Kidney (tissue), 14 donors: ENCODE measurements around the gene COL6A5. TPM values are rescaled to one million over a fixed set of nuclear protein-coding genes. Genes with fewer than 3 reads are reported as not detected.

ENCODE experiments used
- DNase-seq, 5 donors: peaks; one replicate each; pipeline ENCODE4 v3.0.0-alpha.2; 2013 to 2020
- FAIRE-seq: peaks from 2 replicates; lab custom pipeline; 2012; peaks lifted over from hg19 to GRCh38; lab: Jason Lieb, UNC
- H3K27ac ChIP-seq, 2 donors: one replicate each; pipeline ENCODE4 v1.7.0; 2013; ENCODE audit warnings: low read depth in 2 of 2, low read length in 2 of 2, inconsistent platforms in 1 of 2
- H3K27me3 ChIP-seq: one replicate; pipeline ENCODE4 v1.7.1; 2013; ENCODE audit warnings: low read length, inconsistent platforms; ENCODE audit not compliant: control insufficient read depth, insufficient read depth
- H3K36me3 ChIP-seq, 3 donors: one replicate each; pipeline versions ENCODE4 v1.7.0 to v1.7.1; 2013; ENCODE audit warnings: low read length in 3 of 3, control low read depth in 1 of 3, inconsistent platforms in 1 of 3; ENCODE audit not compliant: insufficient read depth in 3 of 3, control insufficient read depth in 2 of 3
- H3K4me1 ChIP-seq, 3 donors: one replicate each; pipeline versions ENCODE4 v1.7.0 to v1.7.1; 2013; ENCODE audit warnings: low read length in 3 of 3, inconsistent platforms in 1 of 3, low read depth in 1 of 3; ENCODE audit not compliant: control insufficient read depth in 2 of 3, insufficient read depth in 2 of 3
- H3K4me3 ChIP-seq, 3 donors: one replicate each; pipeline versions ENCODE4 v1.7.0 to v1.8.1; 2013; ENCODE audit warnings: low read length in 3 of 3, control low read depth in 1 of 3, inconsistent platforms in 1 of 3
- H3K9ac ChIP-seq, 3 donors: one replicate each; pipeline versions ENCODE4 v1.7.0 to v1.7.1; 2013; ENCODE audit warnings: low read length in 3 of 3, control low read depth in 1 of 3, inconsistent platforms in 1 of 3
- H3K9me3 ChIP-seq, 3 donors: one replicate each; pipeline versions ENCODE4 v1.7.0 to v1.7.1; 2013; ENCODE audit warnings: low read length in 3 of 3, control low read depth in 1 of 3, inconsistent platforms in 1 of 3; ENCODE audit not compliant: control insufficient read depth in 2 of 3, insufficient read depth in 1 of 3
- intact Hi-C: fragments of 100-400 bp; cut with DNase I; formaldehyde crosslinking; loops from one replicate; pipeline ENCODE4 v1.11.1; 2022
- polyA plus RNA-seq: library from polyadenylated mRNA; stranded (reverse); fragments of 350-450 nt; fragmentation: Illumina TruSeq; extraction: RNeasy Lipid Tissue Mini Kit (QIAGEN cat#74804); gene quantifications from one replicate; pipeline ENCODE4 v1.2.3, GENCODE V29; 2014; ENCODE audit warnings: low read depth, low replicate concordance; ENCODE audit not compliant: insufficient read depth
- total RNA-seq: library from RNA; stranded (reverse); fragmentation: NEBNext Ultra II Directional; extraction: Animal tissue kit (Norgen Biotek cat#: 25700); gene quantifications from one replicate; pipeline ENCODE4 v1.2.1, GENCODE V29; 2021
- TF ChIP-seq, protein P1 (sequence below): IDR thresholded peaks from 3 replicates; pipeline ENCODE4 v1.5.1; 2012; ENCODE audit warnings: mild to moderate bottlenecking, moderate library complexity, borderline replicate concordance; ENCODE audit not compliant: insufficient read depth; ENCODE audit errors: extremely low read depth
- donor health status: control.
- donor health status: control.
- donor health status: control.
- donor health status: control.
- donor health status: control.
- donor health status: DM: yes; HTN: yes; CAD: no.
- donor health status: Normal renal cell carcinoma (clear cell type).

The COL6A5 gene
- total and polyA plus RNA-seq, 2 donors from 2014 or later = 0.41 TPM; not detected in 1

DNA sequence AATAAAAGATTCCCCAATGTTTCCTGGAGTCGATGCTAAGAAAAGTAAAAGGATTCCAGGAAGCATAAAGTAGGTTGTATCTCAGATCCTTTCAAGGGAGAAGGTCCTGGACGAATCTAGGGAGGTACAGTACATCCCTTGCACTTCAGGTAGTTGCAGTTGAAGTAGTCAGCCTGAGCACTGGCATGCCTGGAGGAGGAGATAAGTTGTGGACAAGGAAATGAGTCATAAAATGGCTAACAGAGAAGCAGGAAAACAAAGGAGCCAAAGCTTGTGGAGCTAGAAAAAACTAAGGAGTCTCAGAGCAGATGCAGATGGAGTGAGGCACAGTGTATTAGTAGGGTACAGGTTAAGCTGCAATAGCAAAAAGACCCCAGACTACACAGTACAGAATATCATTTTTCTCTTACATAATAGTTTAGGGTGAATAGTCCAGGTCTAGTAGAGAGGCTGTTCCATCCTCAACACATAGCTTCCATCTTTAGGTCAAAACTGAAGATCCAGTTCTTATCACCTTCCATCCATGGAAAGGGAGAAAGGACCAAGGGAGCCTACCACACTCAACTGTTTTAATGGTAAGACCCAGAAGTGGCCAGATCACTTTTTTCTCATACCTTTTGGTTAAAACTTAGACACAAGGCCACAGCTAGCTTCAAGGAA is 41.3 kb downstream of the COL6A5 start:
- H3K36me3 ChIP-seq = no peaks in the 10 kb centered on the region
- no peak overlapping the region for H3K27ac ChIP-seq
- TF ChIP-seq, protein P1, sequence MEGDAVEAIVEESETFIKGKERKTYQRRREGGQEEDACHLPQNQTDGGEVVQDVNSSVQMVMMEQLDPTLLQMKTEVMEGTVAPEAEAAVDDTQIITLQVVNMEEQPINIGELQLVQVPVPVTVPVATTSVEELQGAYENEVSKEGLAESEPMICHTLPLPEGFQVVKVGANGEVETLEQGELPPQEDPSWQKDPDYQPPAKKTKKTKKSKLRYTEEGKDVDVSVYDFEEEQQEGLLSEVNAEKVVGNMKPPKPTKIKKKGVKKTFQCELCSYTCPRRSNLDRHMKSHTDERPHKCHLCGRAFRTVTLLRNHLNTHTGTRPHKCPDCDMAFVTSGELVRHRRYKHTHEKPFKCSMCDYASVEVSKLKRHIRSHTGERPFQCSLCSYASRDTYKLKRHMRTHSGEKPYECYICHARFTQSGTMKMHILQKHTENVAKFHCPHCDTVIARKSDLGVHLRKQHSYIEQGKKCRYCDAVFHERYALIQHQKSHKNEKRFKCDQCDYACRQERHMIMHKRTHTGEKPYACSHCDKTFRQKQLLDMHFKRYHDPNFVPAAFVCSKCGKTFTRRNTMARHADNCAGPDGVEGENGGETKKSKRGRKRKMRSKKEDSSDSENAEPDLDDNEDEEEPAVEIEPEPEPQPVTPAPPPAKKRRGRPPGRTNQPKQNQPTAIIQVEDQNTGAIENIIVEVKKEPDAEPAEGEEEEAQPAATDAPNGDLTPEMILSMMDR = no peak
- FAIRE-seq (no peak), DNase-seq (no peak)
- H3K4me1 ChIP-seq = no peaks in the 10 kb centered on the region
- H3K4me3 ChIP-seq = no peak overlapping the region
- H3K27me3 ChIP-seq = no peaks in the 10 kb centered on the region
- no peaks in the 10 kb centered on the region for H3K9me3 ChIP-seq
- intact Hi-C loops = no loop called here
- H3K9ac ChIP-seq = no peak overlapping the region

DNA sequence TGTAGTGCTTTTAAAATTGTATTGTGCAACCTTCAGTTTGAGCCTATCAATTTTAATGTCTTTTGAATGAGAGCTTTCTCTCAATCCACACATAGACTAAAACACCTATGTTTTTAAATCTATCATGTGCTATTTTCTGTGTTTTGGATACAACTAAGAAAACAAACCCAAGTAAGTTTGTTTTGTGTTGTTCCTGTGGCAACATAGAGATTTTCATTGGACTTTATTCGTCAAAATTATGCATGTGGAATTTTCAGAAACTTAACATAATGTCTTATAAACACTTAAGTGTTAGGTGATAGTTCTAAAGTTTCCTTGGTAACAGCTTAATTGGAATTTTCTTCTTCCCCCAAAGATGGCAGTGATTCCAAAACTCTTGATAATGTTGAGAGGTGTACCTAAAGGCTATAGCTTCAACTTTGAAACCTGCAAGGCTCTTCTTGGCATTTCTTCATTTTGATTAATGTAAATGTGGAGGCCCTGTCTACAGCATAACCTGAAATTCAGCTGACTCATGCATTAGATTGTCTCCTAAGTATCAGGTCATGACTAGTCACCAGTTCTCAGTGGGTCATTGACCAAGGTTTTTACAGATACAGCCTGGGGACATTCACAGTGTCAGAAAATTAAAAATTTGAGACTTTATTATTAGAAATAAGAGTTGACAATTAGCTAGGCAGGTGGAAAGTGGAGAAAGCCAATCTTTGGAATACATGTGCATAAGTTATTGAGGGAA is 44.4 kb downstream of the COL6A5 start:
- FAIRE-seq (no peak), DNase-seq (no peak)
- H3K27ac ChIP-seq = no peak overlapping the region
- no peak overlapping the region for H3K4me3 ChIP-seq
- H3K36me3 ChIP-seq = no peaks in the 10 kb centered on the region
- no peaks in the 10 kb centered on the region for H3K4me1 ChIP-seq
- no peaks in the 10 kb centered on the region for H3K27me3 ChIP-seq
- H3K9ac ChIP-seq = no peak overlapping the region
- TF ChIP-seq, protein P1 = no peak
- H3K9me3 ChIP-seq = no peaks in the 10 kb centered on the region
- intact Hi-C loops = no loop called here

- intact Hi-C loops = no loop called here
Measured at GRCh38 chr3:130392266-130392665, 46.8 kb downstream of the COL6A5 start.

More at GRCh38 chr3:130392266-130392665, 46.8 kb downstream of the COL6A5 start:
- no peak overlapping the region for H3K4me3 ChIP-seq
- no peak overlapping the region for H3K9ac ChIP-seq
- no peak for FAIRE-seq
- DNase-seq = no peak
- H3K27ac ChIP-seq = no peak overlapping the region
- no peaks in the 10 kb centered on the region for H3K27me3 ChIP-seq
- no peaks in the 10 kb centered on the region for H3K4me1 ChIP-seq
- H3K36me3 ChIP-seq = no peaks in the 10 kb centered on the region
- no peaks in the 10 kb centered on the region for H3K9me3 ChIP-seq
- TF ChIP-seq, protein P1 = no peak
